Right forelimb (tissue), 1 donor: ENCODE data around the gene SLC35B1.

Source experiments
- DNase-seq: peaks from one replicate; pipeline ENCODE4 v3.0.0-alpha.2; 2018

Gene SLC35B1, protein sequence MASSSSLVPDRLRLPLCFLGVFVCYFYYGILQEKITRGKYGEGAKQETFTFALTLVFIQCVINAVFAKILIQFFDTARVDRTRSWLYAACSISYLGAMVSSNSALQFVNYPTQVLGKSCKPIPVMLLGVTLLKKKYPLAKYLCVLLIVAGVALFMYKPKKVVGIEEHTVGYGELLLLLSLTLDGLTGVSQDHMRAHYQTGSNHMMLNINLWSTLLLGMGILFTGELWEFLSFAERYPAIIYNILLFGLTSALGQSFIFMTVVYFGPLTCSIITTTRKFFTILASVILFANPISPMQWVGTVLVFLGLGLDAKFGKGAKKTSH

DNA sequence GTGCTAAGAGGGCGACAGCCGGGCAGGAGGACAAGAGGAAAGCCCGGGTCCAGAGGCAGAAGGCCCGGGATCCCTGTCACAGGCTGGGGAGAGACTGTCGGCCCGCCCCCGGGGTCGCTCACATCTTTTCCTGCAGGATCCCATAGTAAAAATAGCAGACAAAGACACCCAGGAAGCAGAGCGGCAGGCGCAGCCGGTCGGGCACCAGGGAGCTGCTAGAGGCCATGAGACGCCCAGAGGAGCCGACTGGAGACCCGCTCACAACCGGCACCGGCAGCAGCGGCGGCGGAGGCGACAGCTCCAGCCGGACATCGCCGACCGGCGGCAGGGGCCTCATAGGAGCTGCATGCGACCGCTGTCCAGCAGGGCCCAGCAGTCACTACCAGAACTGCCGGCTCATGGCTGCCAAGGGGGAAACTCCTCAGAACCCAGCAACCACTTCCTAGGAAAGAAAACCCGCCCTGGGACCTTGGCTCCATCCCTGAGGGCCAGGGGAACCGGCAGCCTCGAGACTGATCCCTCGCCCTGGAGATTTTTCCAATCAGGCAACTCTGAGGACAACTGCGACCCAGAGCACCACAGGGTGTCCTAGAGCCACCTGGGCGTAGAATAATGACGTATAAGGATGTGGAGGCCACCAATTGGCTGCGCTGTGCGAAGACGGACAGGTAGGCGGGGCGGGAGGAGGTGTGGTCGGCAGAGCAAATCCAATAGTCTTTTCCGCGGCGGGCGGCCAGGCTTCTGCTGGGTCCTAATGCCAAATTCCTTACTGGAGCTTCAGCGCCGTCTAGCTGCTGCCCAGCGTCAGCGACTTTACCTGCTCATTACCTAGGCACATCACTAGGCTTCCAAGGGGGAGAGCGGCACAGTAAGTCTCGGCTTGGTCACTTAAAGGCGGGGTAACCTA is at the start of gene SLC35B1:
SLC35B1 (minus strand) TSS at position 357 of the 907 bp plus-strand sequence; CDS start at position 226, 131 bp downstream.
- peak; percentile 99 for DNase-seq

DNA sequence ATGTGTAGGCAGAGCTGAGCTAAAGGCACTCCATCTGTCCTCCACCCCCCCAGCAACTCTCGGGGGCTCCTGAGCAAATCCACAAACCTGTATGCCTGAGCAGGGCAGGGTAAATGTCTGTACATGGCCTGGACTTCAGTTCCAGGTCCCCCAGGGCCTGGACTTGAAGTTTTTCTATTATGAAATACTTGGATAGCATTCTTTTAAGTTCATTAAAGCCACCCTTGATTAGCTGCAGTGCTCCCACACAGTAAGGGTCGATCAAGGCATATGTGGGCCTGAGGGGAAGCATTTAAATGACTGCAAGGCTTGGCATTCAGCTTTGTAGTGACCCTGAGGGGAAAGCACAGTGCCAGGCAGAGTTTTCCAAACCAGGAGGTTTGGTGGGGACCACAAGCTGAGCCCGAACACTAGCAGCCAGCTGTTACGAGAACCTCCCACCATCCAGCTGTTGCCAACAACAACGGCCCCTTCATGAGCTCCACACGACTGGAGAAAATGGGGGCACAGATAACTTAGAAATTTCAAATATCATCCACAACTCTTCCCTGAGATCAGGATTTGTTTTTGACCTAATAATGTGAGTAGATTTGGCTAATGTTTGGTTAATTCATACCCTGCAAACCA is 49.5 kb upstream of the SLC35B1 start:
- no peak for DNase-seq

DNA sequence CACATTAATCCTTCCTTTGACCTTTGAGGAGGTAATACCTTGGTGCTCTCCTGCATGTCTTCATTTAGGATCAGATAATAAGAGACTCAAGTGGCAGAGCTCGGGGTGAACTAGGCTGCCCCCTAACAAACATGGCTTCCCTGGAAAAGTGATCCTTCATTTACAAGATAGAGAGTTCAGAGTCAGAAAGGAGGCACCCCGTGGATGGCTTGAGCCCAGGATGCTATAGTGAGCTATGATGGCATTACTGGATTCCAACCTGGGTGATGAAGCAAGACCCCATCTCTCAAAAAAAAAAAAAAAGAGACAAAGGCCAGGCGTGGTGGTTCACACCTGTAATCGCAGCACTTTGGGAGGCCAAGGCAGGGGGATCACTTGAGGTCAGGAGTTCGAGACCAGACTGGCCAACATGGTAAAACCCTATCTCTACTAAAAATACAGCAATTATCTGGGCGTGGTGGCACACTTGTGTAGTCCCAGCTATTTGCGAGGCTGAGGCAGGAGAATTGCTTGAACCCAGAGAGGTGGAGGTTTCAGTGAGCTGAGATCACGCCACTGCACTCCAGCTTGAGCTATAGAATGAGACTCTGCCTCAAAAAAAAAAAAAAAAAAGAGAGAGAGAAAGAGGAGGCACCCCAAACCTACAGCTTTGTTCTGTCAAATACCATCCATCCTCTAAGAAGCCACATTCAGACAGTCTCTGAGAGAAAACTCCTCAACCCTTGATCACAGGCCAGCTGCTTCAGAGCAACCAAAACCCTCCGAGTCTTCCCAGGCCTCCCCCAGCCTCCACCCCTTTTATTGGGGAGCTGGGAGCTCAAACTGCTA is 48.8 kb upstream of the SLC35B1 start:
- DNase-seq = no peak

DNA sequence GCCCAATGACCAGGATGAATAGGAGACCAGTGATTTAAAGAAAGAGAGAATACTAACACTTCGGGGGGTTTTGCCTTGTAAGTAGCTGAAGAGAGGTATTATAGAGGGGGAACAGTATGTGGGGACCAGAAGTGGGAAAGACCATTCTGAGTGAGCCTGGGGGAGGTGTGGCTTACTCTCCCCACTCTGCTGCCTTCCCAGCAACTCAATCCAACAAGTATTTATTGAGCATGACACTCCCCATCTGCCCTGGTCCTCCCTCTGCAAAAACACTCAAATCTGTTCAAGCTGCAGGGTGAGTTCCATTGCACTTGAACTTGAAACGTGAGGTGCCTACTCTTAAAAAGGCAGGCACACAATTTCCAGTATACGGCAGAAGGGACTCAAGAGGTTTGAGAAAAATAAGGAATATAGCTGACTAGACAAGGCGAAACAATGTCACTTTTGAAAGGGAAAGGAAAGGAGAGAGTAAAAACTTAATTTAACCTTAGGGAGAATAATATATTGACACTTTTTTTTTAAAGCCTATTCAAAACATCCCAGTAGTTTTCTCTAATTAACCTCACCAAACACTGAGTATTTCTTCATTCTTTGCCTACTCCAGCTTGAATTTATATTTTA is 48.0 kb upstream of the SLC35B1 start:
- DNase-seq = no peak

DNA sequence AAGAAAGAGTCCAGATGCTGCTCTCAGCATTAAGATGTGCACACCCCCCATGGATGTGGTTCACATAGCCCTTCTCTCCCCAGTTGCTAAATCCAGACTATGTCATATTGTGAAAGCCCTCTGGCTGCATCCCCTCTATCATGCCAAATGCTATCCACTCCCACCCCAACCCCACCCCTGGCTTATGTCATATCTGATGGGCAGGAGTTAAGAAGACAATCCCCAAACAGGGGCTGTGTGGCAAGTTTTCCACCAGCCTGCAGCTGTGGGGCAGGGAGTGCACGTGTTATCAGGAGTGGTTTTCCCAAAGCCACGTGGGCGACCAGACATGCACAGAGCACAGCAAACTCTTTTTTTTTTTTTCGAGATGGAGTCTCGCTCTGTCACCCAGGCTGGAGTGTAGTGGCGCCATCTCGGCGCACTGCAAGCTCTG is 46.2 kb upstream of the SLC35B1 start:
- no peak for DNase-seq

DNA sequence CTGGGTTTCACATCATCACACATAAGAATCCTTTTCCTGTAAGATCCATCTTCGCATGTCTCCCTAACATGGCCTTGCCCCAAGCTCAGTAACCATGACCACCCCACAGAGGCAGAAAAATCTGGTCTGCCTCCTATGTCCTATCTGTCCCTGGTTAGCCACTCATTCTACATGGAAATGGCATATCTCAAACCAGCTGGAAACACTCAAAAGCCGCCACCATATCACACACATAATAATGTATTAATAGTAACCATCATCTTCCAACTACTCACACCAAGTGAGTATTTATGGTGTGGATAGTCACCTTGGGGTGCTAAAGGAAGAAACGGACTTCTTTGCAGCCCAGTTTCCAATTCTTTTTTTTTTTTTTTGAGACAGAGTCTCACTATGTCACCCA is 44.7 kb upstream of the SLC35B1 start:
- DNase-seq = no peak

DNA sequence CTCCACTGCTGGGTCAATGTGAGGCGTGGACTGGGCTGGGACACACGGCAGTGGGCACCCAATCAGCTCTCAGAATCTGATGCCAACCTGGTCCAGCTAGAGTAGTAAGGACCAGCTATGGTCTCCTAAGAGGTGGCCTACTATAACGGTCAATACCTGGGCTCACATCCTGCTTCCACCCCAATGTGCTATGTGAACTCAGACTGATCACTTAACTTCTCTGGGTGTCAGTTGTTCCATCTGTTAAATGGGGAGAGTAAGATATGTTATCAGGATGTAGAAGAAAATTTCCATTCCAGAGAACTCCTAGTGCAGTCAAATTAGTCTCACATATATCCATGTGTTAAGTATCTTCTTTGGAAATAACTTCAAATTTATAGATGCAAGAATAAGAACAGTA is 42.0 kb upstream of the SLC35B1 start:
- DNase-seq = no peak

DNA sequence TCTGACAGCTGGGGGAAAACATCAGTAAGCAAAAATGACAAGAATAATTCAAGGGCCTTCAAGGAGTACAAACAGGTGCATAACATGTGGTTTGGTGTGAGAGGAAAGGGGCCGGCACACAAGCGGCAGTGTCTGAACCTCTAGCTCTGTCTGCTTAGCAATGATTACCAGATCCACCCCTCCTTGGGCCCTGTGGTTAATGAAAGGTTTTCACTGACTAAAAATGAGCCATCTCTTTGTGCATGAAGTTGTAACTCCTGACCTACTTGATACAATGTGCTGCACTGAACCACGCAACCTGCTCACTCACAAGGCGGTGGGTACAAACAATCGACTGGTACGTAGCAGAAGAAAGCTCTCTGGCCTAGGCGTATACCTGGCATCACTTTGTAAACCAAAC is 41.0 kb upstream of the SLC35B1 start:
- DNase-seq = no peak

DNA sequence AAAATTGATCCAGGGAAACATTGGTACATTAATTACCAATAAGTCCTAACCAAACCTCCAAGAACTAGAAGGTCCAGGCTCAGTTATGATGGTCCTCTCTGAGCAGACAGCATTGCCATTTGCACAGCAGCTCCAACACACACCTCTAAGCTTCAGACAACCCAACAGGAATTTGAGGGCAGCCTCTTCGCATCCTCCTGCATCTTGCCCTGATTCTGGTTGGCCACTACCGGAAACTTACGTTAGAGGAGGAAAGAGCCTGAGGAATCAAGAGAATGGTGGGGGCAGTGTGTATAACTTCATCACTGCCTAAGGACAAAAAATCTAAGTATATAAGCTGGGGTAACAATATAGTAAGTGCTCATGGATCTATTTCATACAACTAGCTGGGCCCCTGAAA is 40.5 kb upstream of the SLC35B1 start:
- DNase-seq = no peak

DNA sequence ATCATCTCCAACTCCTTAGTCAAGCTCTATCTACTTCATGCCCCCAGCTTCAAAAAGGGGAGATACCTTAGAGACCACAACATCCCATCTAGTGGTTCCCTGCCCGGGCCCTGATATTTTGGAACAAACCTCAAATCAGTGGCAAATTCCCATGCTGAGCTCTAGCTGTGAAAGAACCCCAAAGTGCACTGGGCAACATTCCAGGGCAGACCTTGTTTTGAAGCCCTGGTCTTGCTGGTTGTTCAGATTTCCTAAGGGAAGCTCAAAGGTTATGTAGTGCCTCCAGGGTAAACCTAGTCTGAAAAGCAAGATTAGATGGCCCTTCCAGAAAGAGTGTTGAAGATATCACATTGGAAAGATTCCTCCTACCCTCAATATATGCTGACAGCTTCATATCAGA is 39.9 kb upstream of the SLC35B1 start:
- no peak for DNase-seq

DNA sequence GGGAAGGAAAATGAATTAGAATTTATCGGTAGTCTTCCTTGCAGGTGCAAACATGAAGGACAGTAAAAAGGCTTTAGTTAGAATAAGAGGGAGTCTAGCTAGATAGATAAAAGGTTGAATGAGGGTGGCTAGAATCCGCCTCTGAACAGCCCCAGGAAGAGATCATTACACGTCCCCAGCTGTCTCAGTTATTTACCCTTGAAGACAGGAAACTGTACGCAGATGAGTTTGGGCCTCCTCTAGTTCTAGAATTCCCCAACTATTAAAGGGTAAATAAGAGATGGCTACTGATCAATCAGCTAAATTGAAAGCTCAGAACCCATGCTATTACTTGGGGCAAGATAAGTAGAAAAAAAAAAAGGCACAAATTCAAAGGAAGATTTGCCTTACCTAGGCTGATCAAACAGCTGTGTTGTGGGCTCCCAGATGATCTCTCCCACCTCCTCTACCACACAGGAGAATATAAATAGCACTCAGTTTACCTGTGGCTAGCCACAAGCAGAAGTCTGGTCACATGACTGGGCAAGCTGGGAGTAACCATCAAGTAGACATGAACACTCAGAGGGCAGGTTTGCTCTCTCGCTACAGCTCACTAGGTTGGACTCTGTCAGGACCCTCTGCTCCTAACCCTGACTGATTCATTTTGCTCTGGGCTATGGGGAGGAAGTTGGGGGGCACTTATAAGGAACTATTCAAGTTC is 39.2 kb upstream of the SLC35B1 start:
- DNase-seq = no peak

DNA sequence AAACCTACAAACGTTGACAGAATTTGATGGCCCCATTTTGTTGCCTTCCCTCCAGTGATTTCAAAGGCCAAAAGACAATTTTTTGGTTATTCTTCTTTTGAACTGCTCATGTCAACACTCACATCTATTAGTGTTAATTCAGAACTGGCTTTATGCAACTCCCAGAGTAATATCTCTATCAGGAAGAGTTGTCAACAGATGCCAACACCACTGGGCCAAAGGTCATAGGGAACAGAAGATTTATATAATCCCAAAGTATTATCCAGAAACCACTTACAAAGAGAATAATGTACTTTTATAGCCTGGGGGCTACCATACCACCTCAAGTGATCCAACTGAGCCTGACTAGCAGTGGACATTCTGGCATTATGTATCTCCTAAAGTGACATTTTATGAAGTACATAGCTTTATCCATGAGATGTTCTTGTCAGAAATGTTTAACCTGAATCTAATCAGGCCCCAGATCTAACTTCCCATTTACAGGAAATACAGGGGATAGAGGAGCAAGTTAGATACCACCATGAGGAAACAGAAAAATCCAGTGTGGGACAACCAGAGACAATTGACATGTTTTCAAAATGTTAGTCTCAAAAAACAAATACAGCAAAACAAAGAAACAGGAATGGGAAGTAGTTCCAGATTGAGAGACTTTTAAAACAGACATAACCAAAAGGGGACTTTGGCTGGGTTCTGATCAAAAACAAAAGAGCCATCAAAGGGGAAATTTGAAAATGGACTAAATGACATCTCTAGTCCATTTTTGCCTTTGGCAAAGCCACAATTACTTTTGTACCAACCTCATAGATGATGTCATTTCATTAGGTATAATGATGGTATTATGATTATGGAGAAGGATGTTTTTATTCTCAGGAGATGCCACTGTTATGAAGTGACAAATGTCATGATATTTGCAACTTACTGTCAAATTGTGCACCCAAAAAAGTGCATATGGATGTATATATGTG is 37.7 kb upstream of the SLC35B1 start:
- DNase-seq = no peak

DNA sequence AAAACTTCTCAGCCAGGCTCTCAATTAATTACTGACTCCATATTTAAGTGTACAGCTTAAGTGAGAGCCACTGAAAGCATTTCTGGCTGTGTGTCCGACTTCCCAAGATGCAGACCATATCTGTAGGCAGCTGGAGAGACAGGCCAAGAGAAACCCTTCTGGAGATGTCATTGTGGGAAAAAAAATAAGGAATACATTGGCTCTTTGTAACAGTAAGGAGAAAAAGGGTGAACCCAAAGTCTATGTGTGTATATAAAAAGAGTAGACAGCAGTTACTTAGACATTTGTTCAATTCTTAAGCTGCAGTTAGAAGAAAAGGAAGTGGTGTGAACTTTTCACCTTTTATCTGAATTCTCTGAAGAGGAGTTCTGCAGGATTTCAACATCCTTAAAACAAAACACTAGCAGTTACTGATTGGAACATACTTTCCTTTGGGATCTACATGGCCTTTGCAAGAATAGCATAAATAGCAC is 34.4 kb upstream of the SLC35B1 start:
- no peak for DNase-seq

DNA sequence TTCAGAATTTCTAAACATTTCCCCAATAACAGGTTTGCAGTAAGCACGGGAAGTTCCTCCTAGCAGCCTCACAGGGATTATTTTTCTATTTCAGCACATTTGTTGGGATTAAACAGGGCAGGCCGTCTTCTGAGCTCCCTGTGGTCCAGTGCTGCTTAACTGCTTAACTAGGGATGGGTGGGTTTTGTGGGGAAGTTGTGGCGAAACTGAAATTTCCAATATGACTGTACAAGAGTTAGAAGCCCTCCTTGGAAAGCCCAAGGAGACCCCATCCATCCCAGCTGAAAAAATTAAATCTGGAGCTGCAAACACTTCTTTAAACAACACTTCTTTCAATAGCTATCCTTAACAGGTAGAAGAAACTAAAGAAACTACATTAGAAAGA is 33.9 kb upstream of the SLC35B1 start:
- DNase-seq = no peak

DNA sequence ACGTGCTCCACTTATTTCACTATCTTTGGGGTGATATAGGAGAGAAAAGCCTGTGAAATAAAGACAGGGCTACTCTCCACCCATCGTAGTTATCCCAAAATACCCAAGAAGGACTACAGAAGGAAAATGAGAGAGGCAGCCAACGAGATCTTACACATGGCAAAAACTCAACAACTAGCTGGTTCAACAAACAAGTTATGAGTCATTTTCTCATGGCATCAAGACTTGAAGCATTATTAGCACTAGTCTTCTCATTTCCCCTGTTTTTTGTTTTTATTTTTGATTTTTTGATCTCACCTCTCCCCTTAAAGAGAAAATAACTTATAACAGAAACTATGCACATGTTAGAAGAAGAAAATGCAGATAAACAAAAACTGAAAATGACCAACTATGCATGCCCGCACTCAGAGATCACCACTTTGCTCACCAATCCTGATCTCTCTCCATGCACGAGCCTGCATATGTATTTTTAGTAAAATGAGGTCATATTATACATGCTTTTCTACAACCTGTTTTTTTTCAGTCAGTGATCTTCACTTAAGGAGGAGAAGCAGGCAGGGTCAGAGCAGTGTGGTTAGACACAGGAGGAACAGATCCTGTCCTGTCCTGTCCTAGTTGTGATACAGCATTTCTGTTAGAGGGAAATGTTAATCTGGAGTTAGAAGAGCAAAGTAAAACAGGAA is 33.4 kb upstream of the SLC35B1 start:
- no peak for DNase-seq

DNA sequence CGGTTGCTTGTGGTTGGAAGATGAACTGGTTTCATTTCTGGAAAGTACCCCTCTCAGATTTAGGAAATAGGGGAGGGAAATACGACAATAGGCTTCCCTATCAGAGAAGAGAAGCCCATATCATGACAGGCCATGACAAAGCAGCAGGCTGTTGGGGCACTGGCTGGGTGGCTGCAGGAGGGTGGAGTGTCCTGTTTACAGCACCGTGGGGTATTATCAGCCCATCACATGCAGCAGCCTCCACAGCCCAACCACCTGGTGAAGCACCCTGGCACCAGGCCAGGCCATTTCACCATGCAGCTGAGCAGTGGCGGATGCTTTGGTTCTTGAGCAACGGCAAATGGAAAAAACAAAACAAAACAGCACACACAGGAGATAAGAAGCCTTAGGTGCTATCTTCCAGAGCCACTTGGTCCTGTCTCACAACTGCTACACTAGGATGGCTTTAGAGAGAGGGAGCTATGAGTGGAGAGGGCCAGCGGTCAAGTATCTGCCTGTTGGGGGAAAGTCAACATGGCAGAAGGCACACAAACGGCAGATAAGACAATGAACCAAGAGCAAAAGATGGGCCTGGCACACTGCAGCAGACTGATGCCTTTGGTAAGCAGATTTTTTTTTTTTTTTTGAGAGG is 32.0 kb upstream of the SLC35B1 start:
- no peak for DNase-seq

DNA sequence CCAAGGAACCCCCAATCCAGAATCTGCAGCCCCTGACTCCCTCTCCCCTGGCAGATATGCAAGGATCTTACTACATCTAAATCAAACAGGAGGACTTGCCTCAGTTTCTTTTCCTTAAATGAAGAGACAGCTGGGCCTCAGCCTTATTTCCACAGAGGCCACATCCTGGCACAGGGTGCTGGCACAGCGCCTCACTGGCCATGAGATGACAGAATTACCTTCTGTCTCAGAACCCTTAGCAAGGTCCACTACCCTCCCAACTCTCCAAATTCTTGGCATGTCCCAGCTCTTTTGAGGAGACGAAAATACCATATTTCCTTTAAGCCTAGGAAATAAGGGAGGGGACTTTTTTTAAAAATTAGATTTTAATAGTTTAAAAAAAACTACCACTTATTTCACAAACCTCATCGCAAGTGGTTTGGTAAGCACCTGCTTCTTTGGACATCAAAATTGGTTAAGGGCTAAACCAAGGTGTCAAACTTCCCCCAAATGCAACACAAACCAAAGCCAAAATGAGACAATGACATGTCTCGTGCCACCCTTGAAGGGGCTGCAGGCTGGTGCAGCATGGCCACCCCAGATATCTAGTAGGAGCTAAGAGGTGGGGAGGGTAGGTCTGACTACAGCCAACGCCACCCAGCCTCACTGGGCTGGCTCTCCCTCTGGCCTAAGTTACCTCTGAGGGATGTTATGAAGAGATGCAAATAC is 30.8 kb upstream of the SLC35B1 start:
- no peak for DNase-seq
